ENCODE results near the gene SUPT20H. TPM values are rescaled to one million over a fixed set of nuclear protein-coding genes. Genes with fewer than 3 reads are reported as not detected.
"Not testable (repeated sequence)": the region's sequence is repeated elsewhere in the genome, so short reads cannot be mapped to it uniquely, and the experiment has no call there.

Gene SUPT20H
- total RNA-seq, 6 experiments from 2014 or later, result 14.0 to 18.1 (median 16.1) TPM

GRCh38 chr13:37059848-37060192 lies 332 bp upstream of the SUPT20H start:
- WGBS (ENCODE audit: insufficient coverage, low coverage, low lambda C conversion rate, missing lambda C conversion rate), result 11% methylated on average over 10 of the region's 10 CpGs

DNA sequence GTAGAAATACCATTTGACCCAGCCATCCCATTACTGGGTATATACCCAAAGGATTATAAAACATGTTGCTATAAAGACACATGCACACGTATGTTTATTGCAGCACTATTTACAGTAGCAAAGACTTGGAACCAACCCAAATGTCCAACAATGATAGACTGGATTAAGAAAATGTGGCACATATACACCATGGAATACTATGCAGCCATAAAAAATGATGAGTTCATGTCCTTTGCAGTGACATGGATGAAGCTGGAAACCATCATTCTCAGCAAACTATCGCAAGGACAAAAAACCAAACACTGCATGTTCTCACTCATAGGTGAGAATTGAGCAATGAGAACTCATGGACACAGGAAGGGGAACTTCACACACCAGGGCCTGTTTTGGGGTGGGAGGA lies 3.3 kb downstream of the SUPT20H start:
- not testable (repeated sequence) for ATAC-seq

More at GRCh38 chr13:37059848-37060192, 332 bp upstream of the SUPT20H start:
- TF ChIP-seq, protein P1, sequence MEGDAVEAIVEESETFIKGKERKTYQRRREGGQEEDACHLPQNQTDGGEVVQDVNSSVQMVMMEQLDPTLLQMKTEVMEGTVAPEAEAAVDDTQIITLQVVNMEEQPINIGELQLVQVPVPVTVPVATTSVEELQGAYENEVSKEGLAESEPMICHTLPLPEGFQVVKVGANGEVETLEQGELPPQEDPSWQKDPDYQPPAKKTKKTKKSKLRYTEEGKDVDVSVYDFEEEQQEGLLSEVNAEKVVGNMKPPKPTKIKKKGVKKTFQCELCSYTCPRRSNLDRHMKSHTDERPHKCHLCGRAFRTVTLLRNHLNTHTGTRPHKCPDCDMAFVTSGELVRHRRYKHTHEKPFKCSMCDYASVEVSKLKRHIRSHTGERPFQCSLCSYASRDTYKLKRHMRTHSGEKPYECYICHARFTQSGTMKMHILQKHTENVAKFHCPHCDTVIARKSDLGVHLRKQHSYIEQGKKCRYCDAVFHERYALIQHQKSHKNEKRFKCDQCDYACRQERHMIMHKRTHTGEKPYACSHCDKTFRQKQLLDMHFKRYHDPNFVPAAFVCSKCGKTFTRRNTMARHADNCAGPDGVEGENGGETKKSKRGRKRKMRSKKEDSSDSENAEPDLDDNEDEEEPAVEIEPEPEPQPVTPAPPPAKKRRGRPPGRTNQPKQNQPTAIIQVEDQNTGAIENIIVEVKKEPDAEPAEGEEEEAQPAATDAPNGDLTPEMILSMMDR (IDR thresholded peaks at IDR 0.05), result no peak
- TF ChIP-seq POLR2A (IDR thresholded peaks at IDR 0.05), result no peak
- Histone ChIP-seq H3K9me3 (no peaks in the 10 kb centered on the region), H3K27ac (peak overlapping the region in 2 of 3 donors; percentile 73 to 86), H3K27me3 (no peaks in the 10 kb centered on the region), H3K4me3 (peak overlapping the region; percentile 81 to 100 (median 95)), H3K36me3 (no peaks in the 10 kb centered on the region), H3K4me1 (peaks cover 0 to 9% (median 3%) of the 10 kb centered on the region in 4 donors)
- intact Hi-C loops (cut with DNase I), result loop anchor here in 1 of 2 donors (10.0 kb wide), 1 partner anchor 55 kb away; the partner anchor contains the start of gene EXOSC8
- DNase-seq (no peak), ATAC-seq (peak in 1 of 4 donors; percentile 20)

DNA sequence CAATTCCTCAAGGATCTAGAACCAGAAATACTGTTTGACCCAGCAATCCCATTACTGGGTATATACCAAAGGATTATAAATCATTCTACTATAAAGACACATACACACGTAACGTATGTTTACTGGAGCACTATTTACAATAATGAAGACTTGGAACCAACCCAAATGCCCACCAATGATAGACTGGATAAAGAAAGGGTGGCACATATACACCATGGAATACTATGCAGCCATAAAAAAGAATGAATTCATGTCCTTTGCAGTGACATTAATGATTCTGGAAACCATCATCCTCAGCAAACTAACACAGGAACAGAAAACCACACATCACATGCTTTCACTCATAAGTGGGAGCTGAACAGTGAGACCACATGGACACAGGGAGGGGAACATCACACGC lies 6.4 kb downstream of the SUPT20H start:
- H3K36me3 ChIP-seq, ATAC-seq, H3K27ac ChIP-seq, H3K4me3 ChIP-seq, H3K27me3 ChIP-seq, H3K4me1 ChIP-seq, DNase-seq, H3K9me3 ChIP-seq: not testable (repeated sequence)
- intact Hi-C loops (cut with DNase I), result loop anchor here in 1 of 2 donors (10.0 kb wide), 1 partner anchor 48 kb away; the partner anchor contains the start of gene EXOSC8
- whole genome bisulfite sequencing (ENCODE audit: insufficient coverage, low coverage, low lambda C conversion rate, missing lambda C conversion rate), result 98% methylated on average over 3 of the region's 3 CpGs

More for the DNA sequence above, 3.3 kb downstream of the SUPT20H start:
- intact Hi-C loops (cut with DNase I), result loop anchor here in 1 of 2 donors (10.0 kb wide), 1 partner anchor 51 kb away; the partner anchor contains the start of gene EXOSC8
- not testable (repeated sequence) for H3K27ac ChIP-seq, H3K4me3 ChIP-seq, H3K9me3 ChIP-seq, H3K27me3 ChIP-seq, H3K36me3 ChIP-seq, H3K4me1 ChIP-seq, DNase-seq
- WGBS (ENCODE audit: insufficient coverage, low coverage, low lambda C conversion rate, missing lambda C conversion rate), result 83% methylated on average over 2 of the region's 2 CpGs

- no peak for DNase-seq
- Histone ChIP-seq H3K4me3 (no peak overlapping the region), H3K36me3 (peaks cover 2 to 39% (median 4%) of the 10 kb centered on the region in 4 donors), H3K27me3 (no peaks in the 10 kb centered on the region), H3K27ac (no peak overlapping the region), H3K4me1 (no peaks in the 10 kb centered on the region), H3K9me3 (no peaks in the 10 kb centered on the region)
- 50% methylated on average over 1 of the region's 1 CpG for WGBS (ENCODE audit: insufficient coverage, low coverage, low lambda C conversion rate, missing lambda C conversion rate)
- no peak for TF ChIP-seq POLR2A (IDR thresholded peaks at IDR 0.05)
- TF ChIP-seq, protein P1 (IDR thresholded peaks at IDR 0.05), result no peak
- intact Hi-C loops (cut with DNase I), result loop anchor here in 1 of 2 donors (10.0 kb wide), 1 partner anchor 45 kb away; the partner anchor contains the start of gene EXOSC8
- no peak for ATAC-seq
Measured at GRCh38 chr13:37049810-37050209, 9.7 kb downstream of the SUPT20H start.

DNA sequence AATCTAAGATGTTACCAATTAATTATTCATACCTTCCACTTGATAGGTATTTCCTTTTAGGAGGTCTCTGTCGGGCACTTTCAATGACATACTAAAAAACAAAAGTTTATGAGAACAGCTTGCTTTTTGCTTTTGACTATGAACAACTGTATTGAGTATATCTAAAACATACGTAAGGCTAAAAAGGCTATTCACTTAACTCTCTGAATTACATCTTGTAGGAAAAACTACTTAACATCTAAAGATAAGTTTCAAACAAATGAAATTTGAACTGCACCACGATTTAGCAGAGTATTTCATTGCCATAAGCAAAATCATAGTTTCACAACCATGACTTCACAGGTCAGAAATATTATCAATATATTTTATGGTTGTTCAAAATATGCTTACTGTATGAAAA lies 11.6 kb downstream of the SUPT20H start:
- DNase-seq, result no peak
- no peak for TF ChIP-seq POLR2A (IDR thresholded peaks at IDR 0.05)
- TF ChIP-seq, protein P1 (IDR thresholded peaks at IDR 0.05), result no peak
- Histone ChIP-seq H3K4me1 (no peaks in the 10 kb centered on the region), H3K4me3 (no peak overlapping the region), H3K27me3 (no peaks in the 10 kb centered on the region), H3K27ac (no peak overlapping the region), H3K36me3 (peaks cover 2 to 58% (median 12%) of the 10 kb centered on the region in 4 donors), H3K9me3 (no peaks in the 10 kb centered on the region)
- ATAC-seq, result no peak
- intact Hi-C loops (cut with DNase I), result no loop called here
- WGBS (ENCODE audit: insufficient coverage, low coverage, low lambda C conversion rate, missing lambda C conversion rate), result 75% methylated on average over 3 of the region's 3 CpGs
